ENCODE data around the gene DHCR24.

DHCR24 gene

GRCh38 chr1:54844564-54844963 is 42.4 kb downstream of the DHCR24 start:
- DNase-seq (ENCODE audit: low read depth) = no peak

GRCh38 chr1:54843449-54843848 is 43.5 kb downstream of the DHCR24 start:
- no peak for DNase-seq (ENCODE audit: low read depth)

GRCh38 chr1:54842963-54843362 is 44.0 kb downstream of the DHCR24 start:
- no peak for DNase-seq (ENCODE audit: low read depth)

- DNase-seq (ENCODE audit: low read depth) = no peak
Measured at GRCh38 chr1:54842206-54842915, 44.6 kb downstream of the DHCR24 start.

- no peak for DNase-seq (ENCODE audit: low read depth)
Measured at GRCh38 chr1:54839824-54840223, 47.2 kb downstream of the DHCR24 start.

- no peak for DNase-seq (ENCODE audit: low read depth)
Measured at GRCh38 chr1:54838565-54839180, 48.3 kb downstream of the DHCR24 start.

GRCh38 chr1:54837002-54837853 is 49.8 kb downstream of the DHCR24 start:
- no peak for DNase-seq (ENCODE audit: low read depth)

- DNase-seq (ENCODE audit: low read depth) = no peak
Measured at GRCh38 chr1:54836594-54836993, 50.4 kb downstream of the DHCR24 start.

GRCh38 chr1:54835970-54836369 is 51.0 kb downstream of the DHCR24 start:
- no peak for DNase-seq (ENCODE audit: low read depth)

GRCh38 chr1:54835131-54835898 is 51.7 kb downstream of the DHCR24 start:
- no peak for DNase-seq (ENCODE audit: low read depth)

GRCh38 chr1:54834007-54834541 is 52.9 kb downstream of the DHCR24 start:
- DNase-seq (ENCODE audit: low read depth) = no peak

- no peak for DNase-seq (ENCODE audit: low read depth)
Measured at GRCh38 chr1:54833121-54833520, 53.9 kb downstream of the DHCR24 start.

- no peak for DNase-seq (ENCODE audit: low read depth)
Measured at GRCh38 chr1:54826226-54826816, 60.7 kb downstream of the DHCR24 start.

- no peak for DNase-seq (ENCODE audit: low read depth)
Measured at GRCh38 chr1:54825696-54826095, 61.3 kb downstream of the DHCR24 start.

GRCh38 chr1:54823670-54824069 is 63.3 kb downstream of the DHCR24 start:
- DNase-seq (ENCODE audit: low read depth) = no peak

- no peak for DNase-seq (ENCODE audit: low read depth)
Measured at GRCh38 chr1:54819733-54820132, 67.3 kb downstream of the DHCR24 start.

- no peak for DNase-seq (ENCODE audit: low read depth)
Measured at GRCh38 chr1:54819195-54819536, 67.8 kb downstream of the DHCR24 start.

- no peak for DNase-seq (ENCODE audit: low read depth)
Measured at GRCh38 chr1:54818461-54819194, 68.4 kb downstream of the DHCR24 start.

- DNase-seq (ENCODE audit: low read depth) = no peak
Measured at GRCh38 chr1:54816951-54817350, 70.0 kb downstream of the DHCR24 start.

GRCh38 chr1:54816130-54816529 is 70.9 kb downstream of the DHCR24 start:
- DNase-seq (ENCODE audit: low read depth) = no peak

Measured in GM04503 (cell line).